SJSA1 (cell line): Measurements from ENCODE around the gene KIF1A. TPM values are rescaled to one million over a fixed set of nuclear protein-coding genes. Genes with fewer than 3 reads are reported as not detected.

Experiments used
- DNase-seq, 2 experiments: peaks; one replicate each; pipeline ENCODE4 v3.0.0-alpha.2; 2015 to 2020; ENCODE audit warnings: low spot score in 2 of 2, low read depth in 1 of 2
- H3K27ac ChIP-seq: fragments of 250-450 bp; sonication (Bioruptor Pico); 2 replicates; pipeline ENCODE4 v1.5.1; 2020; ENCODE audit warnings: mild to moderate bottlenecking, moderate library complexity
- H3K27me3 ChIP-seq: fragments of 250-450 bp; sonication (Bioruptor Pico); replicated peaks from 2 replicates; pipeline ENCODE4 v1.5.1; 2020; ENCODE audit warnings: mild to moderate bottlenecking, moderate library complexity
- H3K36me3 ChIP-seq: fragments of 250-450 bp; sonication (Bioruptor Pico); 2 replicates; pipeline ENCODE4 v1.5.1; 2020; ENCODE audit warnings: mild to moderate bottlenecking
- H3K4me1 ChIP-seq: fragments of 250-450 bp; sonication (Bioruptor Pico); replicated peaks from 2 replicates; pipeline ENCODE4 v1.6.1; 2021; ENCODE audit warnings: mild to moderate bottlenecking
- H3K4me3 ChIP-seq: fragments of 250-450 bp; sonication (Bioruptor Pico); 2 replicates; pipeline ENCODE4 v1.5.1; 2020; ENCODE audit warnings: mild to moderate bottlenecking
- H3K9me3 ChIP-seq: fragments of 250-450 bp; sonication (Bioruptor Pico); replicated peaks from 2 replicates; pipeline ENCODE4 v1.5.1; 2020; ENCODE audit warnings: mild to moderate bottlenecking
- total RNA-seq: library from RNA; depleted of rRNA; stranded (reverse); fragments of >200 nt; shearing (Covaris generic); gene quantifications from 2 replicates; pipeline ENCODE4 v1.2.3, GENCODE V29; 2014

Gene KIF1A
- total RNA-seq, 1 experiment from 2014 or later: not detected

DNA sequence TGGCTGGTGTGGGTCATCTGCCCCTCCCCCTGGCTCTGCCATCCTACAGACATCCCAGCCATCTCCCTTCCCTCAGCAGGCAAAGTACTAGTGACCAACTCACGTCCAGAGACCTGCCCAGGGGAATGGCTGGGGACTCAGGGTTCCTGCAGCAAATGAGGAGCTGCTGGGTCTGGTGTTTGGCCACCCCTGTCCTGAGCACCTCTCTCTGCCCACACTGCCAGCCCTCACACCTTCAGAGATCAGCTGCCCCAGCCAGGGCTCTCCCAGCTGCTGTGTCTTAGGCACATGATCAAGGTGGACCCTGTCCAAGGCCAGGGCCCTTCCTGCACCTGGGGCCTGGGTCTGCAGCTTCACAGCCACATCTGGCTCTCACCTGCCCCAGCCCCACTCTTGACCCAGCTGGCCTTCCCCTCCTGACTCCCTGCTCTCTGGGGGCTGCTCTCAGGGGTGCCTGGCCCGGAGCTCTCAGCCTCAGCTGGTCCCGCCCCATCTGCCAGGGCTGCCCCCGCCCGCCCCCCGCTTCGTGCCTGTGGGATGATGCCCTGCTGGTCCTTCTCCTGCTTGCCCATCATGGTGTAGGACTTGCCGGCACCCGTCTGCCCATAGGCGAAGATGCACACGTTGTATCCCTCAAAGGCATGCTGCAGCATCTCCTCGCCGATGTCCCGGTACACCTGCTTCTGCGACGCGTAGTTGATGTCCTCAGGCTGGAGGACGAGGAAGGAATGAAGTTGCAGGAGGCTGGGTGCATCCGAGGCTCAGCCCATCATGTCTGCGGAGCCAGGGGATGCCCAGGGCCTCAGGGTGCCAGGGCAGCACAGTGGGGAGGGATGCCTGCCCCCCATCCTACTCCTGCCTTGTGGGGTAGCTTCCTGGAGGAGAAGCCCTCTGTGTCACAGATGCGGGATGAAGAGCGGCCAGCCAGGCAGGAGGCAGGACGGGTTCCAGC is 32.2 kb downstream of the KIF1A start:
- Histone ChIP-seq H3K27me3 (no peaks in the 10 kb centered on the region), H3K36me3 (no peaks in the 10 kb centered on the region), H3K9me3 (no peaks in the 10 kb centered on the region), H3K27ac (no peak overlapping the region), H3K4me3 (no peak overlapping the region), H3K4me1 (no peaks in the 10 kb centered on the region)
- no peak for DNase-seq

DNA sequence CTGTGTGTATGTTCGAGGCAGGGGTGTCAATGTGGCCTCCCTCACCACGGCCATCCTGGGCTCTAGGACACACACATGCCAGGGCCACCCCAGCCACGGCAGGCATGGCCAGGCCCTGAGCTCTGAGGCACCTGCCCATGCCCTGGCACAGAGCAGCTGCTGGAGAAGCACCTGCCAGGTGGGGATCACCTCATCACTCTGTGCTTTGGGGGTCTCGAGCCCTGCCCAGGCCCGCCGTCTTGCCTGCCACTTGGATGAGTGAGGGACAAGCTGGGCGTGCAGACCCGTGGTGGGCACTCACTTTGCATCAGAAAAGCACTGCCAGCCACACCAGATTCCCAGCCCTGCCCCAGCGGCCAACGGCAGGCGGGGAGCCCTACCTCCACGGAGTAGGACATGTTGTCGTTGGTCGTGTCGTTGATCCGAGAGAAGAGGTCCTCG is 33.1 kb downstream of the KIF1A start:
- DNase-seq: no peak
- Histone ChIP-seq H3K27me3 (no peaks in the 10 kb centered on the region), H3K9me3 (no peaks in the 10 kb centered on the region)

DNA sequence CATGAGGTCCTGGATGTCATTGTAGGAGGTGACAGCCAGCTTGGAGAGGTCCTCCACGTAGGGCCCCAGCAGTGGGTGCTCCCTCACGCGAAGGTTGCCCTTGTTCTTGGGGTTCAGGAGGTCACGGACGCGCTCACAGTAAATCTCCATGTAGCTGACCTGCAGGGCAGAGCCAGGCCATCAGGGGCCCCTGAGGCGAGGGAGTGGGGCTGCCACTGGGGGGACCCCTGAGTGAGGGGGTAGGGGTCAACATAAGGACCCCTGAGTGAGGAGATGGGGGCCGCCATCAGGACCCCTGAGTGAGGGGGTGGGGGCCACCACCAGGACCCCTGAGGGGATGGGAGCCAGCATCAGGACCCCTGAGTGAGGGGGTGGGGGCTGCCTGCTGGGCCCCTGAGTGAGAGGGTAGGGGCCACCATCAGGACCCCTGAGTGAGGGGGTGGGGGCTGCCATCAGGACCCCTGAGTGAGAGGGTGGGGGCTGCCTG is 33.6 kb downstream of the KIF1A start:
- Histone ChIP-seq H3K27ac (no peak overlapping the region), H3K27me3 (no peaks in the 10 kb centered on the region), H3K4me3 (no peak overlapping the region), H3K4me1 (no peaks in the 10 kb centered on the region), H3K36me3 (no peaks in the 10 kb centered on the region), H3K9me3 (no peaks in the 10 kb centered on the region)
- no peak for DNase-seq

More for the DNA sequence above, 33.1 kb downstream of the KIF1A start:
- Histone ChIP-seq H3K27ac (no peak overlapping the region), H3K36me3 (no peaks in the 10 kb centered on the region), H3K4me1 (no peaks in the 10 kb centered on the region), H3K4me3 (no peak overlapping the region)

DNA sequence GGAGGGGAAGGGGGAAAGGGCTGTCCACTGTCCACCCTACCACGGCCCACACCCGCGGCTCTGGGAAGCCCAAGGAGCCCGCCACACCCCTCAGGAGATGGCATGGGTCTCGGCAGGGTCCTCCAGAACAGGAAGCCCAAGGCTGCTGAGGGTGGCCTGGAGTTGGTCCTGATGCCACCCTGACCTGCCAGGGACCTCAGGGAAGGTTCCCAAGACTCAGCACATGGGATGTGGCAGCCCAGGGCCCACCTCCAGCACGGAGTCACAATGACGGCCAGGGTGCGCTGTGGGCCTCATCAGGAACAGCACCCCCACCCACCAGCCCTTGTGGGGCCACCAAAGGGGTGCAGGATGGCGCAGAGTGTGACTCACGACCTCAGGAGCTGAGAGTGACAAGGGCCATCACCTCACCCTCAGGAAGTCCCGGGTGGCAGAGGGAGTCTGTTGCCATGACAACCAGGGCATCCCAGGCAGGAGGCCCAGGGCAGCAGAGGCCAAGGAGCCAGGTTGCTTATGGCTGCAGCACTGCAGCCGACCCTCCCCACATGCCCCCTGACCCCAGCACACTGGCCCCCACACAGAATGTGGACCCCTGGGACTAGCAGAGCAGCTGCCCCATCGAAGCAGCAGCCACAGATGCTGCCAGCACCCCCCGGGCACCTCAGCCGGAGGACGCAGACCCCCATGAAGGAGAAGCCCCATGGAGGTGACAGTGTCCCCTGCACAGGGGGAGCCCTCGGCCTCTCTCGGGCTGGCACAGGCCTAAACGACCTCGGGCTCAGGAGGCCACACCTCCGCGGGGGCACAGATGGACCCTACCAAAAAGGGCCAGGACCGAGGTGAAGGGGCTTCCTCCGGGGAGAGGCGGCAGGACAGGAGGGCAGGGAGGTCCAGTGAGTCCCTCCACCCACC is 34.3 kb downstream of the KIF1A start:
- no peaks in the 10 kb centered on the region for H3K36me3 ChIP-seq
- no peak overlapping the region for H3K4me3 ChIP-seq
- no peak overlapping the region for H3K27ac ChIP-seq
- no peaks in the 10 kb centered on the region for H3K9me3 ChIP-seq
- no peak for DNase-seq
- H3K27me3 ChIP-seq: no peaks in the 10 kb centered on the region
- H3K4me1 ChIP-seq: no peaks in the 10 kb centered on the region

DNA sequence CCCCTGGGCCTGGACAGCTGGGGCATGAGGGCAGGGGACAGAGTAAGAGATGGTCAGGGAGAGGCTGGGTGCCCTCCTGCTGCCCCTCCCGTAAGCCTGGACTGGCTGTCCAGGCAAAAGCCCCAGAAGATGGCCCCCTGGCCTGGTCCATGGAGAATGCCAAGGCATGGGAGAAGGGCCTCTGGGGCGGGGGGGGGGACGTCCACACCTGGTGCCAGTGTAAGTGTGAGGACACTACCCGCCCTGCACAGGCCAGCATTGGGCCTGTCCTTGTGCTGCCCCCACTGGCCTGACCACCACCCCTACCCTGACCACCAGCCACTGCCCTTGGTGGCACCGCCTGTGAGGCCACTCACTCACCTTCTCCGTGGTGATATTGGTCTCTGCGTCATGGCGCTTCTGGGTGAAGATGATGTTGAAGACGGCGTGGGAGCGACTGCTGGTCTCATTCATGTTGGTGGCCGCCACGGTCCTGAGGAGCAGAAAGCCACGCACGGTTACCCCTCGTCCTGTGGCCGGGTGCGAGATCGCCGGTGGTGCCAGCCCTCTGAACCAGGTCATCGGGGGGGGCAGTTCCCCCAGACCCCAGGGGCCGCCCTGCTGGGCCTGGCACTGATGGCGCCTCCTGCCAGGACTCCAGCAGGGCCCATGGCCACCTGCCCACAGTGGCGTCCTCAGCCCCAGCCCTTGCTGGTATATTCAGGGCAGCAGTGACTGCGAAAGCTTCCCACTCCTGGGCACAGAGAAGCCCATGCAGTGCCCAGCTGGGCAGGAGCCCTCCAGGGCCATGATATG is 35.2 kb downstream of the KIF1A start:
- H3K9me3 ChIP-seq: no peaks in the 10 kb centered on the region
- no peak for DNase-seq
- no peaks in the 10 kb centered on the region for H3K36me3 ChIP-seq
- no peak overlapping the region for H3K4me3 ChIP-seq
- no peaks in the 10 kb centered on the region for H3K27me3 ChIP-seq
- no peak overlapping the region for H3K27ac ChIP-seq
- no peaks in the 10 kb centered on the region for H3K4me1 ChIP-seq

DNA sequence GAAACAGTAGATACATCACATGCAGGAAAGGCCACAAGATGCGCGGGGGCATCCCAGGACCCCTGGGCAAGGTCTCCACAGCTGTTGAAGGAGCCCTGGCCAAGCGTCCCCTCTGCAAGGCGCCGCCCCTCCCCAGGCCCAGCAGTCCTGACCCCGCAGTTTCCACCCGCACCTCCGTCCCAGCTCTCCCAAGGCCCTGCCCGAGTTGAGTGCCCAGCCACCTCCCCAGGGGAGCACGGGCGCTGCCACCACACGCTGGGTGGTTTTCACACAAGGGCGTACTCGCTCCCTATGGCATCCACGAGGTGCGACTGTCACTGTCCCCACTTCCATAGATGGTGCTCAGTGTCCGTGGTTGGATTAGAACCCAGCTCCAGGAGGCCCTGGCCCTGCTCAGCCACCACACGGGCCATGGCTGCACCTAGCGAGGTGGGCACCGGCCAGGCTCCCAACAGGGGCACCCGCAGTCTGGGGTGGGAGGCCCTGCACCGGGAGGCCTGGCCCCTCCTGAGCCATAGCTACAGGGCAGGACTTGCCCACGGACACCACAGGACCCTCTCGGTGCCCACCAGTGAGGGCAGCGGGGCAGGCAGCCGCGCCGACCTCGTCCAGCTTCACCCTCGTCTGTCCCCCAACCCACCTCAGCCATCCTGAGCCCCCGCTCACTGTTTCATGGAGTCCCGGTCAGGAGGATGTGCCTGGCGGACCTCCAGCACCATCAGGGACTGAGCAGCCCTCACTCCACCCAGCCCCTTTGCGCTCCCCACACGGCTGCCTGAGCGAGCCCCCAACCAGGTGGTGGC is 36.0 kb downstream of the KIF1A start:
- DNase-seq: no peak
- no peaks in the 10 kb centered on the region for H3K36me3 ChIP-seq
- no peak overlapping the region for H3K27ac ChIP-seq
- no peaks in the 10 kb centered on the region for H3K27me3 ChIP-seq
- no peak overlapping the region for H3K4me3 ChIP-seq
- no peaks in the 10 kb centered on the region for H3K4me1 ChIP-seq
- no peaks in the 10 kb centered on the region for H3K9me3 ChIP-seq

- Histone ChIP-seq H3K27ac (no peak overlapping the region), H3K27me3 (no peaks in the 10 kb centered on the region), H3K4me1 (no peaks in the 10 kb centered on the region), H3K9me3 (no peaks in the 10 kb centered on the region), H3K4me3 (no peak overlapping the region), H3K36me3 (no peaks in the 10 kb centered on the region)
- DNase-seq: no peak
Observed at GRCh38 chr2:240782886-240783818, 36.9 kb downstream of the KIF1A start.

DNA sequence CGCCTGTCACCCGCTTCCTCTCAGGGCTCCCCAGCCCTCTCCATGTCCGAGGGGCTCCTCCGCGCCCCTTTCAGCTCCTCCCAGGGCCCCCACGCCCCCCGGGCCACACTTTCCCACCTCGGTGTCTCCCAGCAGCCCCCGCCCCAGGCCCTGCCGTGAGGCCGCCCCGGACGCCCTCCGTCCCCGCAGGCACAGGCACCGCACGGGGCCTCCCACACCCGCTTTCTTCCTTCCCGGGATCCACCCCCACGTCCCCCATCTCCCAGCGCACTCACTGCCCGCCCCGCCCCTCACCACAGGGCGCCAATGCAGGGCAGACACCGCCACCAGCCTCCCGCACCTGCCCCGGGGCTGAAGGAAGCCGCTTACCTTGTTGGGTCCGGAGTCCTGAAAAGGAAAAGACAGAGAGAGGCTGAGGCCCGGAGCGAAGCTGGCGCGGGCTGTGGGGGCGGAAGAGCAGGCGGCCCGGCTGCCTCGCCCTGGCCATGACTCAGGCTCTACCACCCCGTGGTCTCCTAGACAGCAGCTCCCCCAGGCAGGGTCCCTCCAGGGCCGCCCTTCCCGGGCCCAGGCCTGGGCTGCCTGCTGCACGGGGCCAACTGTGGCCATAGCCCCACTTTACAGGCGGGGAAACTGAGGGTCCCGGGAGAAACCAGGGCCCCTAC is 37.7 kb downstream of the KIF1A start:
- H3K4me1 ChIP-seq: no peaks in the 10 kb centered on the region
- H3K4me3 ChIP-seq: no peak overlapping the region
- DNase-seq: no peak
- H3K27ac ChIP-seq: no peak overlapping the region
- no peaks in the 10 kb centered on the region for H3K27me3 ChIP-seq
- H3K9me3 ChIP-seq: no peaks in the 10 kb centered on the region
- no peaks in the 10 kb centered on the region for H3K36me3 ChIP-seq

DNA sequence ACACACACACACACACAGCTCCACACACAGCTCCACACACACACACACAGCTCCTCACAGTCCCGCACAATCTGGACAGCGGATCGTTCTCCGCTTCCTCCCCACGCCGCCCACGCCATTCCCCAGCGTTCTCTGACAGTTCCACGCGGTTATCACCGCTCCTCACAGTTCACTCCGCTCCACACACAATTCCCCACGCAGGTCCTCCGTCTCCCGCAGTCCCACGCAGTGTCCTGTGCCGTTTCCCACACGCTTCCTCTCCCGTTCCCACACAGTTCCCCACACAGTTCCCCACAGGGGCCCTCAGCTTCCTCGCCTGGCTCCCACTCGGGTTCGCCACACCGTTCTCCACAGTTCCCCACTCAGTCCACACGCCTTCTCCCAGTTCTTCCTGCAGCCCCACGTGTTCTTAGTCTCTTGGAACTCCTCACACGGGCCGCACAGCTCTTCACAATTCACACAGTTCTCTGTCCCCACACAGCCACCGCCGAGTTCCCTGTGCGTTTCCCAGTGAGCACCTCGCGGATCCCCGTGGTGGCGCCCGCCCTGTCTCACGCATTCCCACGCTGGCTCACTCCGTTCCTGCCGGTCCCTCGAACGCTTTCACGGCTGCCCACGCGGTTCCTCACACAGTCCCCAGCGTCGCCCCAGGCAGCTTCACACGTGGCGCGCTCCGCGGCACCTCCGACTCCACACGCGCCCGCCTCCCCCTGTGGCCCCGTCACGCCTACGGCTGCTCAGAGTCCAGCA is 38.4 kb downstream of the KIF1A start:
- Histone ChIP-seq H3K9me3 (no peaks in the 10 kb centered on the region), H3K4me3 (no peak overlapping the region), H3K27me3 (no peaks in the 10 kb centered on the region), H3K27ac (no peak overlapping the region), H3K36me3 (no peaks in the 10 kb centered on the region), H3K4me1 (no peaks in the 10 kb centered on the region)
- DNase-seq: no peak

GRCh38 chr2:240780023-240780700 is 39.9 kb downstream of the KIF1A start:
- H3K9me3 ChIP-seq: no peaks in the 10 kb centered on the region
- H3K36me3 ChIP-seq: no peaks in the 10 kb centered on the region
- H3K27me3 ChIP-seq: no peaks in the 10 kb centered on the region
- no peak for DNase-seq
- H3K4me1 ChIP-seq: no peaks in the 10 kb centered on the region
- no peak overlapping the region for H3K27ac ChIP-seq
- H3K4me3 ChIP-seq: no peak overlapping the region
